T-helper 2 cell treated with Interferon-gamma antibody and Interleukin-4, amounts not matched to agents 5 μg/mL and 100 μg/mL, for 36 hours (primary cell): ENCODE measurements around the gene NKX3-2.

Source experiments
- DNase-seq: peaks from one replicate; pipeline ENCODE4 v3.0.0; 2021; ENCODE audit warnings: low spot score
- H3K27ac Mint-ChIP-seq: one replicate; pipeline ENCODE4 v1.8.0; 2021; ENCODE audit warnings: mild to moderate bottlenecking, mixed read lengths
- H3K27me3 Mint-ChIP-seq: one replicate; pipeline ENCODE4 v1.8.0; 2021; ENCODE audit warnings: low read depth, mixed read lengths
- H3K36me3 Mint-ChIP-seq: one replicate; pipeline ENCODE4 v1.8.0; 2021; ENCODE audit warnings: low read depth, mixed read lengths
- H3K4me1 Mint-ChIP-seq: one replicate; pipeline ENCODE4 v1.8.0; 2021; ENCODE audit warnings: low read depth, mixed read lengths
- H3K4me3 Mint-ChIP-seq: one replicate; pipeline ENCODE4 v1.8.0; 2022; ENCODE audit warnings: mild to moderate bottlenecking, moderate library complexity, mixed read lengths
- H3K9me3 Mint-ChIP-seq: one replicate; pipeline ENCODE4 v1.8.0; 2021; ENCODE audit warnings: mixed read lengths

Gene NKX3-2

DNA sequence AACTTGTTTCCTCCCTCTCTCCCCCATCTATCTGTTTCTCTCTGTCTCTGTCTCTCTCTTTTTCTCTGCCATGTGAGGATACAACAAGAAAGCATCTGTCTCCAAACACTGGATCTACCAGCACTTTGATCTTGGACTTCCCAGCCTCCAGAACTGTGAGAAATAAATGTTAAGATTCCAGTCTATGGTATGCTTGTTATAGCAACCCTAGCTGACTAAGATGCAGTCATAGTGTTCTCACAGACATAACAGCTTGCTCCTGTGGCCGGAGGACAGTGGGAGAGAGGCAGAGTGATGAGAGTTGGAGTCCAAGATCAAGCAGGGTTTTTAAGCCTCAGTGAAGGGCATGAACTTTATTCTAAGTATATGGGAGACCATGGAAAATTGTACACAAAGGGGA is 8.8 kb upstream of the NKX3-2 start:
- H3K9me3 Mint-ChIP-seq = no peaks in the 10 kb centered on the region
- H3K4me1 Mint-ChIP-seq = peaks cover 9% of the 10 kb centered on the region
- H3K36me3 Mint-ChIP-seq = no peaks in the 10 kb centered on the region
- H3K27me3 Mint-ChIP-seq = peaks cover 37% of the 10 kb centered on the region
- H3K4me3 Mint-ChIP-seq = no peak overlapping the region
- no peak for DNase-seq
- no peak overlapping the region for H3K27ac Mint-ChIP-seq

DNA sequence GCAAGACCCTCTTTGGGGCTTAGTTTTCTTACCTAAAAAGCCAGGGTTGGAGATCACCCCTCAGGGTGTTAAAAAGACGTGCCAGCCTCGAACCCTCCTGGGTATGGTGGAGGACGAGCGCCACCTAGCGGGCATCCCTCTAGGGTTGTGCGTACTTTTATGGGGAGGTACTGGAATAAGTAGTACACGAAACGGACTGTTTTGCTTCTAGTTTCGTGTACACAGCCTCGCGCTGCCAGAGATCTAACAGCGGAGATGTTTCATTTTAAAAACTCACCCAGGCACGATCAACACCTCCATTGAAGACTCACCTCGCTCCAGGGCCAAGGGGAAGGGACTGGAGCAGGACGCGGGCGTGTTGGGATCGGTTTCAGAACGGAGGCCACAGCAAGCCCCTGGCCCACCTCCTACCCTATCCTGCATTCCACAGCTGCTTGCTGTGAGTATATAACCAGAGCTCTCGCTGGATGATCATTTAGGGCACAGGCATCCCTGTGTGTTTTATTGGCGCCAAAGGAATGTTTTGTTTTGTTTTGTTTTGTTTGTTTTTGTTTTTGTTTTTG is 4.8 kb upstream of the NKX3-2 start:
- H3K27me3 Mint-ChIP-seq = peaks cover 60% of the 10 kb centered on the region
- DNase-seq = peak; percentile 73
- peaks cover 2% of the 10 kb centered on the region for H3K36me3 Mint-ChIP-seq
- H3K4me3 Mint-ChIP-seq = peak overlapping the region; percentile 76
- H3K27ac Mint-ChIP-seq = no peak overlapping the region
- peaks cover 26% of the 10 kb centered on the region for H3K4me1 Mint-ChIP-seq
- H3K9me3 Mint-ChIP-seq = no peaks in the 10 kb centered on the region

DNA sequence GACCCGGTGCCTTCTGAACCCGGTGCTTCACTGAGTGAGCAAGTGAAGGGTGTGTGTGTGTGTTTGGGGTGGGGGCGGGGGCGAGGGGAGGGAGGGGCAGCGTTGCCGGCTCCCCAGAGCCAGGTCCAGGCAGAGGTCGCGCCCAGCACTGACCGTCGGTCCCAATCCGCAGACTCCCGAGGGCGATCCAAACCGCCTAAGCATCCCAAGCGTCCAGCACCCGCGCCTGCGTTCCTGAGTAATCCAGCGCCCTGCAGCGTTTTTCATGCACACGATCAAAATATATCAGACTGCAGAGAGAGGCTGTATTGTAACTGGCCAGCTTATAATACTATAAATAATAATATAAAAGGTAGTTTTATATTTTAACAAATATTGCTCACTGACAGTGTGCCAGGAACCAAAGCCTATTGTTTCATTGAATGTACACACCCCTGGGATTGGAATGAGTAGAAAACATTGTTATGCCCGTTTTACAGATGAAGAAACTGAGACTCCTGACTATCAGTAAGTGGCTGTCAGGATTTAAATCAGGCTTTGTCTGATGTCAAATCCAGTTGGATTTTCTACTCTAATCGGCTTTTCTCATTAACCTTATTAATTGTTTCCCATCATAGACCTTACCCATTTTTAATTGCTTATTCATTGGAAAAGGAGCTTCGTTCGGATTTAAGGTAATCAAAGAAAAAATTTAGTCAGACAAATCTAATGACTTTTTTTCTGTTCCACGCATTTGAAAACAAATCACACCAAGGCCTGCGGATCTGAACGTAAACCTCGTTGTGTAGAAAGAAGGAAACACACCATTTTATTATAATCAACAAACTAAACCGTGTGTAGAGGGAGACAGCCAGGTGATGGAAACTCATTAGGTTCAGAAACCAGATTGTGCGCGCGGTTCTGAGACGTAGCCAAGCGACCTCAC is 4.0 kb upstream of the NKX3-2 start:
- peak overlapping the region; percentile 76 for H3K4me3 Mint-ChIP-seq
- peaks cover 28% of the 10 kb centered on the region for H3K4me1 Mint-ChIP-seq
- DNase-seq = no peak
- peaks cover 60% of the 10 kb centered on the region for H3K27me3 Mint-ChIP-seq
- peak overlapping the region; percentile 7 for H3K27ac Mint-ChIP-seq
- peaks cover 2% of the 10 kb centered on the region for H3K36me3 Mint-ChIP-seq
- H3K9me3 Mint-ChIP-seq = no peaks in the 10 kb centered on the region

DNA sequence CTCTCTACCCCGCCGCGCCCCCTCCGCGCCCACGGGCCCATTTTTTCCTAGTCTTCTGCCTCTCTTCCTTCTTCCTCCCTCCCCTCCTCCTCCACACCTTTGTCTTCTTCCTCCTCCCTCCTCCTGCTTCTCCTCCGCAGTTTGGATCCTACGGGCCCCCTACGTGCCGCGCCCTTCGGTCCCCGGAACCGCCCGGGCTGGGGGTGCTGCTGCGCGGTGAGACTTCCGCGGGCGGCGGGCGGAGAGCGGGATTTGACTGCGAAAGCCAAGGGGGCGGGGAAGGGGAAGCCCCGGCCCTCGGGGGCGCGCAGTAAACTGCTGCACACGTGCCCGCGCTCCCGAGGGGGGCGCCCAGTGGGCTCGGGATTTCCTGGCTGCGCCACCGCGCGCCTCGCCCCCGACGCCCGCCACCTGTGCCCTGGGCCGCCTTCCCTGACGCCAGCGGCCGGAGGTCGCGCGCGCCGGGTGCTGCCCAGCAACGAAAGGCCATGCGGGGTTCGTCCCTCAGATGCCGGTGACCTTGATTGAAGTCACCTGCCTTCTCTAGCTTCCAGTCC is 3.3 kb upstream of the NKX3-2 start:
- Mint-ChIP-seq H3K9me3 (no peaks in the 10 kb centered on the region), H3K27me3 (peaks cover 62% of the 10 kb centered on the region), H3K36me3 (peaks cover 2% of the 10 kb centered on the region), H3K4me3 (peak overlapping the region; percentile 58), H3K4me1 (peaks cover 28% of the 10 kb centered on the region), H3K27ac (no peak overlapping the region)
- no peak for DNase-seq

DNA sequence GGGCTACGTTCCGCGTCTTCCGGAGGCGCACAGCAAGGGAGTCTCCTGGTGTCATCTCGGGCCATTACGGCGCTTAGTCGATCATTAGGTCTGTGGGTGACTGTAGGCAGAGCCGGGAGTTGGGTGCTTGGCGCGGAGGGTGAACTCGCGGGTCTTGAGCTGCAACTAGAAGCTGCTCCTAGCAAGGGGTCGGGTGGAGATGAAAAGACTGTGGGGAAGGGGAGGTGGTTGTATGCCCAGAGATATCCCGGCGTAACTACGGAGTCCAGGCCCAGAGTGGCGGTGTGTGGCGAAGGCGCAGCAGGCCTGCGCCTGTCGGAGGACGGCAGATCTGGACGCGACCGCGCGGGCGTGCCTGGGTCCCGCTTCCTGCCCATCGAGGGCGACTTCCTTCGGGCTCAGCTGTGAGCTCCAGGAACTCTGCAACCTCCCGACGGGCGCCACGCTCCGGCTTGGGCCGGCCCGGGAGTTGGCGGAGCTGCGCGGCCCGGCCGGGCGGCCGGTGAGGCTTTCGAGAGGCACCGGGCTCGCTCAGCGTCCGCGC is 2.7 kb upstream of the NKX3-2 start:
- Mint-ChIP-seq H3K27me3 (peaks cover 60% of the 10 kb centered on the region), H3K4me1 (peaks cover 28% of the 10 kb centered on the region), H3K27ac (peak overlapping the region; percentile 29), H3K4me3 (peak overlapping the region; percentile 80), H3K36me3 (peaks cover 2% of the 10 kb centered on the region), H3K9me3 (no peaks in the 10 kb centered on the region)
- no peak for DNase-seq

DNA sequence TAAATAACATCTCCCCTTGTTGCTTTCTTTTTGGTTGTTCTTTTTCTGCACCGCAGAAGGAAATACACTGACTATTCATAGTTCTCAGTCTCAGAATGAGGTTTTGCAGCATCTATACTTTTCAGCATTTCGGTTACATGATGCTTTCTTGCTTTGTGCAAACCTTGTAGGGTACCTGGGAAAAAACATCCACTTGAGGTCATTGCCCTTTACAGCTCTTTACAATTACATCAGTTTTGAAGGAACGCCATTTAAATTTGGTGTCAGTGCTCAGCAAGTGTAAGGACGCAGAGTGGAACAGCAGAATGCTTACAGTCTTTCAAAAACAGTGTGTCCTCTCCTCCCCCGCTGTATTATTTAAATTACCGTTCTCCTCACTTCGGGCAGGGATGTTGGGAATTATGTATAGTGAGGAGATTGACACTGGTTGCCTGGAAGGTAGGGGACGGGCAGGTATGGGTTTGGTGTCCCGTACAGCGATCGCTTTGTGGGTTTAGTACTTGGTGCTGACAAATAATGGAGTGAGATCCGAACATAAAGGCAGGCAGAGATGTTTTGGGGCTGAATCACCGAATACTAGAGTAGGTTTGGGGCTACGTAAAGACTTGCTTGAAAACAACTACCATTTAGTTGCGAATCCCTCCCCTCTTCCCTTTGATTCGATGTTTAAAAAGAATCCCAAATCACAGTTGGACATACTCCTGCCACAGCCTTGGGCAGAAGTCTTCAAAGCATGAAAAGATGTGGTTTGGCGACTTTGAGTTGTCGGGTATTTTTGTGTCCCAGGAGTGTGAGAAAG is 2.0 kb upstream of the NKX3-2 start:
- no peak for DNase-seq
- H3K27ac Mint-ChIP-seq = peak overlapping the region; percentile 59
- peak overlapping the region; percentile 80 for H3K4me3 Mint-ChIP-seq
- H3K4me1 Mint-ChIP-seq = peaks cover 28% of the 10 kb centered on the region
- no peaks in the 10 kb centered on the region for H3K9me3 Mint-ChIP-seq
- peaks cover 63% of the 10 kb centered on the region for H3K27me3 Mint-ChIP-seq
- peaks cover 2% of the 10 kb centered on the region for H3K36me3 Mint-ChIP-seq

DNA sequence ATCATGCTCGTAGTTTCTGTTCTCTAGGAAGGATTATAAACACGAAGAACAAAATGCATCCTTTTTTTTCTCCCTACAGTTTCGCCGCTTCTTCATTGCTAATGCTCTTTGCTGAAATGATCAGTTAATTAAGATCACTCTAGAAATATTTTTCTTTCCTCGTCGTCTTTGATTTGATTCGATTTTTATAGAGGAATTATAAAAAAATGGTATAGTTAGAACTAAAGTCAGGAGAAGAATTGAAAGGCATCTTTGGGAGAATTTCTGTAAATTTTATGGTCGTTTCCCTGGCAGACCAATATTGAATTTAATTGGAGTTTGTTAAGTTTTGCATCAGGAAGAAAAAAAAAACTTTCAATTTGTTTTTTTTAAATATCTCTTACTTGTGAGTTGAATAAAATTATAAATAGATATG is 1.1 kb upstream of the NKX3-2 start:
- Mint-ChIP-seq H3K9me3 (no peaks in the 10 kb centered on the region), H3K4me1 (peaks cover 31% of the 10 kb centered on the region), H3K4me3 (peak overlapping the region; percentile 86), H3K27ac (peak overlapping the region; percentile 77), H3K27me3 (peaks cover 65% of the 10 kb centered on the region), H3K36me3 (peaks cover 2% of the 10 kb centered on the region)
- DNase-seq = no peak

DNA sequence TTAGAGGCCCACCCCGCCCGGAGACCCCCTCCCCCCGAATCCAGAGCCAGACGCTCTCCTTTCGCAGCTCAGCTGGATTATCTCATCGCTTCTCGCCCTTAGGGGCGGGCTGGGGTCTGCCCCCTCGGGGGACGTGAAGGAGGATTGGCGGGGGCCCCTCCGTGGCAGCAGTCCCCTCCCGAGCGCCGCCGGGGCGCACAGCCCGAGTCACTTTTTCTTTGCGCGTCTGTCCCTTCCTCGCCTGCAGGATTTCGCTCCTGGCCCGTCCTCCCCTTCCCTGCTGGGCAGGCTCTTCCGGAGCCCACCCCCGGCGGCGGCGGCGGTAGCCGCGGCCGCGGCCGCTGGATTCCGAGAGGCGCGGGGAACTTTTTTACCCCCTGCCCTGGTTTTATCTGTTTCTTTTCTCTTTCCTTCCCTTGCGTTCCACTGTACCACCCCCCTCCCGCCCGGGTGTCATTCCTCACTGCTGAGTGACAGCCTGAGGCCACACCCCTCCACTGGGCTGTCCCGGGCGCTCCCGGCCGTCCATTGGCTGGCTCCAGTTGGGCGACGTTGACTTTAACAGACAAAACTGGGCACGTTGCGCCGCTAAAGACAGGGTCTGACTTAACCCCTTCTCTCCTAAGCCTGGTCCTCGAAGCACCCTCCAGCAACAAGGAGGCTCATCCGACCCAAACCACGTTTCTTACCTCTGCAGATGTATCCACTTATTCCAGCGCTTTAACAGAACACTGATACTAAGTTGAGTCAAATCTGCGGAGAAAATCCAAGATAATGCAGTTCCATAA is 492 bp upstream of the NKX3-2 start:
- H3K27me3 Mint-ChIP-seq = peaks cover 69% of the 10 kb centered on the region
- peak overlapping the region; percentile 86 for H3K4me3 Mint-ChIP-seq
- peaks cover 2% of the 10 kb centered on the region for H3K36me3 Mint-ChIP-seq
- no peaks in the 10 kb centered on the region for H3K9me3 Mint-ChIP-seq
- peak overlapping the region; percentile 77 for H3K27ac Mint-ChIP-seq
- DNase-seq = peak; percentile 53
- peaks cover 31% of the 10 kb centered on the region for H3K4me1 Mint-ChIP-seq

DNA sequence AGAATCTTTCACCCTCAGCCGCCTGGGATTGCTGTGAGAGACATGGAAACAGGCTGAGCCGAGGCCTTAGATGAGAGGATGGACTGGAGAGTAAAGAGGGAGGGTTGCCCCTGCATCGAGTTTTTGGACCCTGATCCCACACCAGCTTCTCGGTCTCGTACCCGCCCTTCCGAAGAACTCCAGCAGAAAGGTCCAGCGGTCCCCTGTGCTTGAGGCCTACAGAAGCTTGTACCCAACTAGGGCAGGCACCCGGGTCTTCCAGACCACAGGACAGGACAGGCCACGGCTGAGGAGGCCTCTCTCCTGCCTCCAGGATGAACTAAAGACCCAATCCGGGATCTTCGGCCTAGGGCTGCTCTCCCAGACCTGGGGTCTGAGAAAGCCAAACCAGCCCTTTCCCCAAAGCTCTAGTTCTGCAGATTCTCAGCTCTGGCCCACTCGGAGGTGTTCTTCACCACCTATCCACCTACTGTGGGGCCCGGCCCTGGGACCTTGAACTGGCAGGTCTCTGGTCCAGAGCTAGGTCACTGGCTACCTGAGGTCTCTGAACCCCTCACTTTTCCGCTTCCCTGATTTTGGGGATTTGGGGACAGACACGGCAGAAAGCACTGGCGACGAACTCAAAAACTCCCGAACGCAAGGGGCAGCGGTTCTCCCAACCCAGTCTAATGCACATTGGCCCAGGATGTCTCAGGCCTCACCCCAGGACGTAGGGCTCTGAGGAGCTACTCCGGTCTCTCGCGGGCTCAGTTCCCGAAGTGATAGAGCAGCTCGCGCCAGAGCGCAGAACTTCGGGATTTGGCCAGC is 1.1 kb downstream of the NKX3-2 start:
- Mint-ChIP-seq H3K27me3 (peaks cover 73% of the 10 kb centered on the region), H3K9me3 (no peaks in the 10 kb centered on the region), H3K36me3 (peaks cover 2% of the 10 kb centered on the region), H3K4me3 (peak overlapping the region; percentile 40), H3K27ac (peak overlapping the region; percentile 52), H3K4me1 (peaks cover 25% of the 10 kb centered on the region)
- no peak for DNase-seq

DNA sequence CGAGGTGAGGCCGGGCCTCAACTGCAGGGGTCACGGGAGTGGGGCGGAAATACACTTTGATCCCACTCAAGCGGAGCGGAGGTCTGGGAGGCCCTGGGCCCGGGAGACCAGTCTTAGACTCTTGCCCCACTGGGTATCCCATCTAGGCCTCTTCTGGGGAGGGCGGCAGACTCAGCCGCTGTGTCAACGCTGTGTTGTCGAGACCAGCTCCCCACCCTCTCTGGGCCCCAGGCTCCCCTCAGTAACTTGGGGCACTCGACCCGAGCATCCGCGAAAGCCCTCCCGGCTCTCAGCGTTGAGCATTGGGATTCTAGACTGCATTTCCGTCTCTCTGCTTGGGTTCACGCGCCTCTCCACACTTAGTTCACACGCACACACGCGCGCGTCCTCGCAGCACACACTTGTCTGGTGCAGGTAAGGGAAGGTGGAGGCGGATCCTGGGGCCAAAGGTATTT is 1.7 kb downstream of the NKX3-2 start:
- Mint-ChIP-seq H3K9me3 (no peaks in the 10 kb centered on the region), H3K27me3 (peaks cover 80% of the 10 kb centered on the region), H3K36me3 (peaks cover 2% of the 10 kb centered on the region), H3K27ac (peak overlapping the region; percentile 52), H3K4me3 (peak overlapping the region; percentile 40), H3K4me1 (peaks cover 25% of the 10 kb centered on the region)
- DNase-seq = no peak

DNA sequence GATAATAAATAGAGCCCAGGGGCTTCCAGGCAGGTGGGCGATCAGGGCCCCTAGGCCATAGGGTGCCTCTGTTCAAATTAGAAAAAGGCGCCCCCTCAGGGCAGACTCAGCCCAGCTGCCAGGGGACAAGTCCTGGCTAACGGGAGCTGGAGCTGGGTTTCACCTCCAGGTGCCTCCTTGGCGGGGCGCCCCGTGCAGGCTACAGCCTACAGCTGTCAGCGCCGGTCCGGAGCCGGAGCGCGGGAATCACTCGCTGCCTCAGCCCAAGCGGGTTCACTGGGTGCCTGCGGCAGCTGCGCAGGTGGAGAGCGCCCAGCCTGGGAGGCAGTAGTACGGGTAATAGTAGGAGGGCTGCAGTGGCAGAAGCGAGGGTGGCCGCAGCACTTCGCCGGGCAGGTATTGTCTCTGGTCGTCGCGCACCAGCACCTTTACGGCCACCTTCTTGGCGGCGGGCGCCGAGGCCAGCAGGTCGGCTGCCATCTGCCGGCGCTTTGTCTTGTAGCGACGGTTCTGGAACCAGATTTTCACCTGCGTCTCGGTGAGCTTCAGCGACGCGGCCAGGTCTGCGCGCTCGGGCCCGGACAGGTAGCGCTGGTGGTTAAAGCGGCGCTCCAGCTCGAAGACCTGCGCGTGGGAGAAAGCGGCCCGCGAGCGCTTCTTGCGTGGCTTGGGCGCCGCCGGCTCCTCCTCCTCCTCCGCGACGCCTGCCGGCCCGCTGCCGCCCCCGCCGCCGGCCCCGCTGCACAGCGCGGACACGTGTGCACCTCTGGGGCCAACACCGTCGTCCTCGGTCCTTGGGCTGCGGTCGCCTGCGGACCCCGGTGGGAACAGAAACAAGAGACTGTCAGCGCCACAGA is 2.4 kb downstream of the NKX3-2 start:
- DNase-seq = no peak
- H3K27me3 Mint-ChIP-seq = peaks cover 82% of the 10 kb centered on the region
- peaks cover 1% of the 10 kb centered on the region for H3K9me3 Mint-ChIP-seq
- H3K4me3 Mint-ChIP-seq = peak overlapping the region; percentile 42
- peaks cover 26% of the 10 kb centered on the region for H3K4me1 Mint-ChIP-seq
- no peak overlapping the region for H3K27ac Mint-ChIP-seq
- peaks cover 2% of the 10 kb centered on the region for H3K36me3 Mint-ChIP-seq
